ENCODE measurements around the gene MGRN1.

MGRN1 gene

GRCh38 chr16:4679156-4679849 is 54.7 kb downstream of the MGRN1 start (continued):
- TF ChIP-seq TSHZ2 (CRISPR knock-in tag; IDR thresholded peaks at IDR 0.05) (no peak), TOX (CRISPR knock-in tag; IDR thresholded peaks at IDR 0.05; ENCODE audit: borderline replicate concordance) (no peak), ISL1 (CRISPR knock-in tag; IDR thresholded peaks at IDR 0.05) (no peak), CREB5 (CRISPR knock-in tag; IDR thresholded peaks at IDR 0.05; ENCODE audit: low read depth) (no peak), RARB (CRISPR knock-in tag; IDR thresholded peaks at IDR 0.05) (no peak), TCF4 (CRISPR knock-in tag; IDR thresholded peaks at IDR 0.05; ENCODE audit: borderline replicate concordance) (no peak), CSDC2 (CRISPR knock-in tag; IDR thresholded peaks at IDR 0.05) (no peak)

- ATAC-seq: no peak
- TF ChIP-seq CSDC2 (CRISPR knock-in tag; IDR thresholded peaks at IDR 0.05) (no peak), ZNF70 (CRISPR knock-in tag; IDR thresholded peaks at IDR 0.05) (no peak), TCF4 (CRISPR knock-in tag; IDR thresholded peaks at IDR 0.05; ENCODE audit: borderline replicate concordance) (no peak), POU6F1 (CRISPR knock-in tag; IDR thresholded peaks at IDR 0.05; ENCODE audit: borderline replicate concordance, low read depth) (no peak), PATZ1 (CRISPR knock-in tag; IDR thresholded peaks at IDR 0.05; ENCODE audit: borderline replicate concordance) (no peak), TSHZ2 (CRISPR knock-in tag; IDR thresholded peaks at IDR 0.05) (no peak), OSR1 (CRISPR knock-in tag; IDR thresholded peaks at IDR 0.05) (no peak), GLIS3 (CRISPR knock-in tag; IDR thresholded peaks at IDR 0.05) (no peak), CREB5 (CRISPR knock-in tag; IDR thresholded peaks at IDR 0.05; ENCODE audit: low read depth) (no peak), ESRRG (CRISPR knock-in tag; IDR thresholded peaks at IDR 0.05) (no peak), SNAI2 (CRISPR knock-in tag; IDR thresholded peaks at IDR 0.05) (no peak)
These were observed 55.4 kb downstream of the MGRN1 start for GRCh38 chr16:4679850-4680636.

All from SK-N-SH treated with all-trans-retinoic acid at 6 μM for 48 hours (cell line).